ENCODE data around the gene CCDC152. TPM values are rescaled to one million over a fixed set of nuclear protein-coding genes. Genes with fewer than 3 reads are reported as not detected.

CCDC152 gene
- total RNA-seq, 1 donor: 0.36 TPM

GRCh38 chr5:42848545-42848944 is 91.9 kb downstream of the CCDC152 start:
- Histone ChIP-seq H3K9me3 (ENCODE audit: low read depth, low read length) (no peaks in the 10 kb centered on the region), H3K4me3 (ENCODE audit: insufficient read depth, low read length) (no peak overlapping the region), H4K20me1 (ENCODE audit: insufficient read depth, low read length) (no peaks in the 10 kb centered on the region), H3K4me1 (ENCODE audit: insufficient read depth, low read length) (no peaks in the 10 kb centered on the region), H3K79me2 (ENCODE audit: insufficient read depth, low read length) (no peaks in the 10 kb centered on the region), H3K27ac (ENCODE audit: low read depth, low read length) (no peak overlapping the region), H3K4me2 (ENCODE audit: insufficient read depth, low read length) (no peak overlapping the region), H2AFZ (ENCODE audit: low read length) (no peak overlapping the region), H3K36me3 (ENCODE audit: insufficient read depth, low read length) (no peaks in the 10 kb centered on the region), H3K27me3 (ENCODE audit: insufficient read depth, low read length) (no peaks in the 10 kb centered on the region)
- DNase-seq (ENCODE audit: insufficient read length, low spot score, missing footprints): no peak
- TF ChIP-seq, protein P1, sequence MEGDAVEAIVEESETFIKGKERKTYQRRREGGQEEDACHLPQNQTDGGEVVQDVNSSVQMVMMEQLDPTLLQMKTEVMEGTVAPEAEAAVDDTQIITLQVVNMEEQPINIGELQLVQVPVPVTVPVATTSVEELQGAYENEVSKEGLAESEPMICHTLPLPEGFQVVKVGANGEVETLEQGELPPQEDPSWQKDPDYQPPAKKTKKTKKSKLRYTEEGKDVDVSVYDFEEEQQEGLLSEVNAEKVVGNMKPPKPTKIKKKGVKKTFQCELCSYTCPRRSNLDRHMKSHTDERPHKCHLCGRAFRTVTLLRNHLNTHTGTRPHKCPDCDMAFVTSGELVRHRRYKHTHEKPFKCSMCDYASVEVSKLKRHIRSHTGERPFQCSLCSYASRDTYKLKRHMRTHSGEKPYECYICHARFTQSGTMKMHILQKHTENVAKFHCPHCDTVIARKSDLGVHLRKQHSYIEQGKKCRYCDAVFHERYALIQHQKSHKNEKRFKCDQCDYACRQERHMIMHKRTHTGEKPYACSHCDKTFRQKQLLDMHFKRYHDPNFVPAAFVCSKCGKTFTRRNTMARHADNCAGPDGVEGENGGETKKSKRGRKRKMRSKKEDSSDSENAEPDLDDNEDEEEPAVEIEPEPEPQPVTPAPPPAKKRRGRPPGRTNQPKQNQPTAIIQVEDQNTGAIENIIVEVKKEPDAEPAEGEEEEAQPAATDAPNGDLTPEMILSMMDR (IDR thresholded peaks at IDR 0.05; ENCODE audit: extremely low read depth, low read depth, low read length): no peak

DNA sequence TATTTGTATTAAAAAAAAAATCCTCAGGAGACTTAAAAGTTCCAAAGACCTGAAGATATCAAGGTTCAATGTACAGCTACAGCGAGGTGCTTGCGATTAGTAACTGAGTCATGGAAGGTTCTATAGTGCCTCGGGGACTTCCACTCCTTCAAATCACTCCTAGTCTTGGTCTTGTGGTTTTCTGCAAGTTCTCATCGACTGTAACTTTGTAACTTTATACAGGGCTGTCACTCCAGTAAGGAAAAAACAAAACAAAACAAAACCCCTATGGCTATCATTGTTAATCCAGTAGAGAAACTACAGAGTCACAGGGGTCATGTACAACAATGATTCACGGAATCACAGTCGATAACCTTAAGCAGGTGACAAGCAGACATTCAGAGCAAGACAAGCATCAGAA is 94.9 kb downstream of the CCDC152 start:
- TF ChIP-seq, protein P1 (IDR thresholded peaks at IDR 0.05; ENCODE audit: extremely low read depth, low read depth, low read length): no peak
- Histone ChIP-seq H2AFZ (ENCODE audit: low read length) (peak overlapping the region; percentile 44), H3K4me3 (ENCODE audit: insufficient read depth, low read length) (no peak overlapping the region), H4K20me1 (ENCODE audit: insufficient read depth, low read length) (no peaks in the 10 kb centered on the region), H3K79me2 (ENCODE audit: insufficient read depth, low read length) (no peaks in the 10 kb centered on the region), H3K27ac (ENCODE audit: low read depth, low read length) (no peak overlapping the region), H3K9me3 (ENCODE audit: low read depth, low read length) (no peaks in the 10 kb centered on the region), H3K36me3 (ENCODE audit: insufficient read depth, low read length) (no peaks in the 10 kb centered on the region), H3K4me1 (ENCODE audit: insufficient read depth, low read length) (no peaks in the 10 kb centered on the region), H3K4me2 (ENCODE audit: insufficient read depth, low read length) (no peak overlapping the region), H3K27me3 (ENCODE audit: insufficient read depth, low read length) (no peaks in the 10 kb centered on the region)
- no peak for DNase-seq (ENCODE audit: insufficient read length, low spot score, missing footprints)

Other genes with a start within 250 kb of the CCDC152 start
- gene SELENOP, start 55.1 kb downstream of the CCDC152 start, total RNA-seq: 171 and 198 TPM in 2 replicates